Cardiac fibroblast (primary cell): ENCODE data around the gene ST8SIA5.
A peak's percentile ranks its signal among the peaks of the same experiment; 100 is the strongest.

Experiments
- DNase-seq, 2 donors: peaks; one replicate each; pipeline versions ENCODE4 v3.0.0 to v3.0.0-alpha.2; 2010; ENCODE audit warnings: low read depth in 2 of 2
- H3K4me3 ChIP-seq, 2 donors: replicated peaks in 1 of 2; 1 replicate in 1 of 2; 2 replicates in 1 of 2; pipeline ENCODE4 v1.5.1; 2011; ENCODE audit warnings: low read depth in 2 of 2, low read length in 2 of 2, mild to moderate bottlenecking in 2 of 2, moderate library complexity in 1 of 2
- TF ChIP-seq, protein P1 (sequence below): IDR thresholded peaks from one replicate; pipeline ENCODE4 v1.5.1; 2011; ENCODE audit warnings: low read depth, mild to moderate bottlenecking, low read length, inconsistent platforms

The ST8SIA5 gene

DNA sequence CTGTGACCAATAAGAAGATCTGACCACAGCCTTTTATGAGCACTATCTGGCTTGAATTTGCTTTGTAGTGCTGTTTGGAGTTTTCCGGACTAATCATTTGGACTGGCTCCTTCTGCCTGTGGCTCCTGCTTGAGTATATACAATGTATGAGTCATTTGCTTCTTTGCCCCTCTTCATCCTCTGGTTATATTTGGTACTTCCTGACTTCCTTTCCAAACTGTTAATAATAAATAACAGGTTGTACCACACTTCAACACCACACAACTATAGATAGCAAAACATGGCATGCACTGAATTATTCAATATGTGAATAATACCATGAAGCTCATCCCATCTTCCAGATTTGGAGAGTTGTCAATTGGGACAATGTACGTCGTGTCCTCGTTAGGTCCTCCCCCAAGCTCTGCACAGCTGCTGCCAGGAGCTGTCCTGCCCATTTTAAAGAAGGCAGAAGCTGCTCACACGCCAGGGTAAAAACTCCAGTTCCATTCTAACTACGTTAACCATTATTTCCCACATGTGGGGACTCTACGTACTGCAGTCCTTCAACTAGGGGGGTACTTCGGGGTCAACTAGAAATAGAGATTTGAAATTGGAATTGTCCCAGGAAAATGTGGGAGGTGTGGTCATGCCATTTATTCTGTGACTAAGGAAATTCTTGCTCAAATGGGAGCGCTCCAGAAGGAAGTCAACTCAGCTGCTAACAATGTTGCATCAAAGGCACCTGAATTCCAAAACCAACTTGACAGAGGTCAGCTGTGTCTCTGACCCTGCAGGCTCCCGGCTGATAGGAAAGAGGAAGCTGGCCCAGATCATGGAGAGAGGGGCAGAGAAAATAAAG is 38.1 kb downstream of the ST8SIA5 start:
- H3K4me3 ChIP-seq: no peak overlapping the region
- peak; percentile 21 to 27 for DNase-seq

DNA sequence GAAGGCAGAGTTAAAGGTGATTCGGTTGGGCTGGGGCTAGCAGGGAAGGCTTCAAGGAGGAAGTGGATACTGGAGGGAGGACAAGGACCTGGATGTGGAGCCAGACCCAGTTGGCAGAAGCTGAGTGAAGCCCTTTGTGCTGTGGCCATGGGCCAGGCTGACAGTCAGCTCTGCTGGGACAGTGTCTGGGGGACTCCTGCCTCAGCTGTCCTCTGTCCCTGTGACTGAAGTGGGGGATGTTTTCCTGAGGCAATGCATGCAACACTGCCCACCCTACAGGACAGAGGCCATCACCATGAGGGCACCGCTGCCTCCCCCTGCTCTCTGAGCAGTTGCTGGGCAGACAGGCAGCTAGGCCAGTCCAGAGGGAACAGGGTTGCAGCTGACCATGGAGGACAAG is 40.0 kb downstream of the ST8SIA5 start:
- TF ChIP-seq, protein P1, sequence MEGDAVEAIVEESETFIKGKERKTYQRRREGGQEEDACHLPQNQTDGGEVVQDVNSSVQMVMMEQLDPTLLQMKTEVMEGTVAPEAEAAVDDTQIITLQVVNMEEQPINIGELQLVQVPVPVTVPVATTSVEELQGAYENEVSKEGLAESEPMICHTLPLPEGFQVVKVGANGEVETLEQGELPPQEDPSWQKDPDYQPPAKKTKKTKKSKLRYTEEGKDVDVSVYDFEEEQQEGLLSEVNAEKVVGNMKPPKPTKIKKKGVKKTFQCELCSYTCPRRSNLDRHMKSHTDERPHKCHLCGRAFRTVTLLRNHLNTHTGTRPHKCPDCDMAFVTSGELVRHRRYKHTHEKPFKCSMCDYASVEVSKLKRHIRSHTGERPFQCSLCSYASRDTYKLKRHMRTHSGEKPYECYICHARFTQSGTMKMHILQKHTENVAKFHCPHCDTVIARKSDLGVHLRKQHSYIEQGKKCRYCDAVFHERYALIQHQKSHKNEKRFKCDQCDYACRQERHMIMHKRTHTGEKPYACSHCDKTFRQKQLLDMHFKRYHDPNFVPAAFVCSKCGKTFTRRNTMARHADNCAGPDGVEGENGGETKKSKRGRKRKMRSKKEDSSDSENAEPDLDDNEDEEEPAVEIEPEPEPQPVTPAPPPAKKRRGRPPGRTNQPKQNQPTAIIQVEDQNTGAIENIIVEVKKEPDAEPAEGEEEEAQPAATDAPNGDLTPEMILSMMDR: no peak
- no peak overlapping the region for H3K4me3 ChIP-seq
- no peak for DNase-seq

More for the DNA sequence above, 38.1 kb downstream of the ST8SIA5 start:
- TF ChIP-seq, protein P1: no peak

DNA sequence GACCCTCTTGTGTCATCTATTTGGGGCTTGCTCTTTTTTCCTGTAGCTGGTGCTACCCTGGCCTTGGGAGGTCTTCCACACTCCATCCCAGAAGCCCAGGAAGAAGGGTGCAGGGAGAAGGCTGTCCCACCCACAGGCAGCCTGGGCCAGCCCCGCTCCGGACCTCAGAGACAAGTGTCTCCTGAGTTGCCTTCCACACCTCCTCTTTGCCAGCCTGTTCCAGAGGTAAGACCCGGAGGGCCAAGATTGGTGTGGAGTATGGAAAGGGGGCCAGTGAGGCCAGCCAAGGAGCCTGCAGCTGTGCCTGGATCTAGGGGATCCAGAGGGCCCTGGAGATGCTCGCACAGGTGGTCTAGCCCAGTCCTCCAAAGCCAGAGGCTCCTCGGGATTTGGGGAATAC is 40.5 kb downstream of the ST8SIA5 start:
- no peak for DNase-seq
- TF ChIP-seq, protein P1: no peak
- no peak overlapping the region for H3K4me3 ChIP-seq

GRCh38 chr18:46715062-46715461 is 41.8 kb downstream of the ST8SIA5 start:
- no peak for DNase-seq
- H3K4me3 ChIP-seq: no peak overlapping the region
- TF ChIP-seq, protein P1: no peak

DNA sequence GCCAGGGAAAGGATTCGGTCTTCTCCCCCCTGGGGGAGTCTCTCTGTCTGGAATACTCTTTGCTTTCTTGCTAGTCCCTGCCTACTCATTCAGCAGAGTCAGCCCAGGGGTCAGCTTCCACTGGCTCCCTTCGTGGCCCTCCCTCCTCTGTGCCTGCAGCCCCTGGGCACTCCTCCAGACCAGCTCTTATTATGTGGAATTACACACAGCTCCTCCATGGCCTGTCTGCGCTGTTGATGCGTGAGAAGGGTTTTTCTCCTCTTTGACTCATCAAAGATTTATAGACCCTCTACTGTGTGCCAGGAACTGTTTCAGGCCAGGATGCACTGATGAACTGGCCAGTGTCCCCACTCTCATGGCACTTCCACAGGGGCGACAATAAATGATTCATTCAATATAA is 44.4 kb downstream of the ST8SIA5 start:
- H3K4me3 ChIP-seq: no peak overlapping the region
- peak in 1 of 2 donors; percentile 9 for DNase-seq
- TF ChIP-seq, protein P1: no peak

- no peak for DNase-seq
- no peak overlapping the region for H3K4me3 ChIP-seq
- TF ChIP-seq, protein P1: no peak
Observed at GRCh38 chr18:46711444-46711863, 45.4 kb downstream of the ST8SIA5 start.
